GM12891 (cell line): ENCODE results near the gene COL6A1.

Source experiments
- POLR2A ChIP-seq: IDR thresholded peaks from 2 replicates; pipeline ENCODE4 v1.6.1; 2011; ENCODE audit warnings: low read depth, low read length, control low read depth
- POLR2AphosphoS5 ChIP-seq: IDR thresholded peaks from 2 replicates; pipeline ENCODE4 v1.6.1; 2011; ENCODE audit warnings: low read depth, low read length, control low read depth

- TF ChIP-seq POLR2A (no peak), POLR2AphosphoS5 (no peak)
These were observed 22.7 kb downstream of the COL6A1 start for GRCh38 chr21:46004168-46004861.
